Endothelial cell of umbilical vein (primary cell): Measurements from ENCODE around the gene PRKACB.

ENCODE experiments used
- POLR2A ChIP-seq: IDR thresholded peaks from 2 replicates; pipeline ENCODE4 v1.6.1; 2012; ENCODE audit warnings: low read depth, mild to moderate bottlenecking, control low read depth, low read length
- POLR2AphosphoS5 ChIP-seq: IDR thresholded peaks from 2 replicates; pipeline ENCODE4 v1.6.1; 2012; ENCODE audit warnings: low read depth, mild to moderate bottlenecking, control low read depth, low read length, moderate library complexity; ENCODE audit not compliant: insufficient read depth
- TF ChIP-seq, protein P1 (sequence below), 2 donors: IDR thresholded peaks; 1 replicate in 1 of 2; 2 replicates in 1 of 2; pipeline ENCODE4 v1.5.1; 2011; ENCODE audit warnings: low read length in 2 of 2, mild to moderate bottlenecking in 2 of 2, moderate library complexity in 2 of 2, control low read depth in 1 of 2, inconsistent platforms in 1 of 2, low read depth in 1 of 2; ENCODE audit not compliant: insufficient read depth in 1 of 2; ENCODE audit errors: extremely low read depth in 1 of 2
- TF ChIP-seq, protein P2 (sequence below): IDR thresholded peaks from 2 replicates; pipeline ENCODE4 v1.6.1; 2011; ENCODE audit not compliant: insufficient read depth, insufficient read length

DNA sequence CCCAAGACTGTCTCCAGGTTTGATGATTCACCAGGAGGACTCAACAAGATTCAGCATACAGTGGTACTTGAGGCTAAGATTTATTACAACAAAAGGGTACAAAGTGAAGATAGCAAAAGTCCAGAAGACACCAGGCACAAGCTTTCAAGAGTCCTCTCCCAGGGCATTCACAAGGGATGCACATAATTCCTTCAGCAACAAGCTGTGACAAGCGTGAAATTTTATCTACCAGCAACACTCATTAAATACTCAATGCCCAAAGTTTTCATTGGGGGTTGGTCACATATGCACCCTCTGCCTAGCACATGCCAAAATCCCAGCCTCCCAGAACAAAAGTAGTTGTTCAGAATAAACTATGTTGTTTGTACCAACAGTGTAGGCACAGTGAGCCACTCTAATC, 62.3 kb downstream of the PRKACB start:
- TF ChIP-seq POLR2A (no peak), POLR2AphosphoS5 (no peak)
- TF ChIP-seq, protein P1, sequence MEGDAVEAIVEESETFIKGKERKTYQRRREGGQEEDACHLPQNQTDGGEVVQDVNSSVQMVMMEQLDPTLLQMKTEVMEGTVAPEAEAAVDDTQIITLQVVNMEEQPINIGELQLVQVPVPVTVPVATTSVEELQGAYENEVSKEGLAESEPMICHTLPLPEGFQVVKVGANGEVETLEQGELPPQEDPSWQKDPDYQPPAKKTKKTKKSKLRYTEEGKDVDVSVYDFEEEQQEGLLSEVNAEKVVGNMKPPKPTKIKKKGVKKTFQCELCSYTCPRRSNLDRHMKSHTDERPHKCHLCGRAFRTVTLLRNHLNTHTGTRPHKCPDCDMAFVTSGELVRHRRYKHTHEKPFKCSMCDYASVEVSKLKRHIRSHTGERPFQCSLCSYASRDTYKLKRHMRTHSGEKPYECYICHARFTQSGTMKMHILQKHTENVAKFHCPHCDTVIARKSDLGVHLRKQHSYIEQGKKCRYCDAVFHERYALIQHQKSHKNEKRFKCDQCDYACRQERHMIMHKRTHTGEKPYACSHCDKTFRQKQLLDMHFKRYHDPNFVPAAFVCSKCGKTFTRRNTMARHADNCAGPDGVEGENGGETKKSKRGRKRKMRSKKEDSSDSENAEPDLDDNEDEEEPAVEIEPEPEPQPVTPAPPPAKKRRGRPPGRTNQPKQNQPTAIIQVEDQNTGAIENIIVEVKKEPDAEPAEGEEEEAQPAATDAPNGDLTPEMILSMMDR (IDR thresholded peaks at IDR 0.05; ENCODE audit: extremely low read depth in 1 of 2, insufficient read depth in 1 of 2, low read depth in 1 of 2, low read length in 2 of 2), result no peak
- TF ChIP-seq, protein P2, sequence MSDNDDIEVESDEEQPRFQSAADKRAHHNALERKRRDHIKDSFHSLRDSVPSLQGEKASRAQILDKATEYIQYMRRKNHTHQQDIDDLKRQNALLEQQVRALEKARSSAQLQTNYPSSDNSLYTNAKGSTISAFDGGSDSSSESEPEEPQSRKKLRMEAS, result no peak
